ENCODE measurements around the gene LZTFL1.

Gene LZTFL1

GRCh38 chr3:45848392-45848791 lies 6.5 kb upstream of the LZTFL1 start:
- no peak for TF ChIP-seq CTCF (conservative IDR thresholded peaks at IDR 0.05; ENCODE audit: low read length)
- no peak overlapping the region for H3K4me3 ChIP-seq (ENCODE audit: low read length)
- DNase-seq (ENCODE audit: low read depth): no peak

GRCh38 chr3:45844616-45845015 lies 2.7 kb upstream of the LZTFL1 start:
- TF ChIP-seq CTCF (conservative IDR thresholded peaks at IDR 0.05; ENCODE audit: low read length): no peak
- H3K4me3 ChIP-seq (ENCODE audit: low read length): no peak overlapping the region
- no peak for DNase-seq (ENCODE audit: low read depth)

GRCh38 chr3:45842851-45843625 lies 1.1 kb upstream of the LZTFL1 start:
- H3K4me3 ChIP-seq (ENCODE audit: low read length): no peak overlapping the region
- no peak for TF ChIP-seq CTCF (conservative IDR thresholded peaks at IDR 0.05; ENCODE audit: low read length)
- no peak for DNase-seq (ENCODE audit: low read depth)

GRCh38 chr3:45841420-45841756 lies 531 bp downstream of the LZTFL1 start:
- H3K4me3 ChIP-seq (ENCODE audit: low read length): peak overlapping the region; percentile 92
- TF ChIP-seq CTCF (conservative IDR thresholded peaks at IDR 0.05; ENCODE audit: low read length): no peak
- peak; percentile 23 for DNase-seq (ENCODE audit: low read depth)

GRCh38 chr3:45838466-45838865 lies 3.5 kb downstream of the LZTFL1 start:
- no peak overlapping the region for H3K4me3 ChIP-seq (ENCODE audit: low read length)
- no peak for TF ChIP-seq CTCF (conservative IDR thresholded peaks at IDR 0.05; ENCODE audit: low read length)
- DNase-seq (ENCODE audit: low read depth): no peak

- no peak overlapping the region for H3K4me3 ChIP-seq (ENCODE audit: low read length)
- peak; percentile 33; the same call in 1 of the 2 replicates for TF ChIP-seq CTCF (conservative IDR thresholded peaks at IDR 0.05; ENCODE audit: low read length)
- DNase-seq (ENCODE audit: low read depth): peak; percentile 4
Measured at GRCh38 chr3:45832699-45833098, 9.2 kb downstream of the LZTFL1 start.

GRCh38 chr3:45830121-45830520 lies 11.8 kb downstream of the LZTFL1 start:
- H3K4me3 ChIP-seq (ENCODE audit: low read length): no peak overlapping the region
- DNase-seq (ENCODE audit: low read depth): no peak
- no peak for TF ChIP-seq CTCF (conservative IDR thresholded peaks at IDR 0.05; ENCODE audit: low read length)
